ENCODE data around the gene GCNT4. TPM values are rescaled to one million over a fixed set of nuclear protein-coding genes. Genes with fewer than 3 reads are reported as not detected.

Gene GCNT4
- polyA plus RNA-seq, 2 of the 4 experiments (the other 2 are of a cell fraction): 0.28 to 0.39 TPM

DNA sequence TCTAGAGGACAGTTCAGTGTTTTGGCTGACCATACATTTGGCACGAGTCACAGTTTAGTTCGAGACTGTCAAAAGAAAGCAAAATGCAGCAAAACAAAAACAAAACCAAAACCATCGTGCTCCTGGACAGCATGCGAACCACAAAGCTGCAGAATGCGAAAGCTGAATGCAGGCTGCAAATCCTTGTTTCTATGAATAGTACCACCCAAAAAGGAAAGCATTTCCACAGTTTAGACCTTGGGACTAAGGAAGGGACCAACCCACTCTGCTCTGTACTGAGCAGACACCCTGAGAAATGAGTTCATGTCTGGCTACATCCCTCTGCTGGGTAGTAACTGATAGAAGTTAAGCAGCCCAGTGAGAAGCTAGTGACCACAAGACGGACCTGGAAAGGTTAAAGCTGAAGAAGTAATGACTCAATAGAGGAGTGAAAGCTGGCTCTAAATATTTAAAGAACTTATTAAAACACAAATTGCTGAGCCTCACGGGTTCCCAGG is 3.9 kb downstream of the GCNT4 start:
- ATAC-seq: no peak
- 72% methylated on average over 7 of the region's 7 CpGs for WGBS (ENCODE audit: missing lambda C conversion rate)
- no peak for DNase-seq (ENCODE audit: low read depth in 1 of 2, low spot score in 1 of 2)
- ChIA-PET CTCF (interaction anchor here (1.0 to 2.5 kb wide), 8 partner anchors 10 to 218 kb away, joined by 3 to 20 read pairs (median 6); partner anchors contain the start of gene ANKRD31), POLR2A (no interaction called here)
- H3K4me1 ChIP-seq: peaks cover 11% of the 10 kb centered on the region; the same call in 2 of the 3 replicates
- H3K9me3 ChIP-seq: no peaks in the 10 kb centered on the region
- FAIRE-seq: no peak
- H3K27ac ChIP-seq: no peak overlapping the region
- H3K4me2 ChIP-seq: no peak overlapping the region
- TF ChIP-seq EHMT2 (IDR thresholded peaks at IDR 0.05; ENCODE audit: low read depth) (no peak), JUN (IDR thresholded peaks at IDR 0.05) (no peak), CHD4 (IDR thresholded peaks at IDR 0.05; ENCODE audit: borderline replicate concordance) (no peak), RNF2 (IDR thresholded peaks at IDR 0.05; ENCODE audit: borderline replicate concordance, low read depth) (no peak), ZNF302 (CRISPR knock-in tag; IDR thresholded peaks at IDR 0.05) (no peak), TFCP2L1 (CRISPR knock-in tag; IDR thresholded peaks at IDR 0.05) (no peak), MAZ (IDR thresholded peaks at IDR 0.05; ENCODE audit: borderline replicate concordance, low read depth, low read length) (no peak), ESRRA (IDR thresholded peaks at IDR 0.05; ENCODE audit: borderline replicate concordance, low read length) (no peak), BHLHE40 (IDR thresholded peaks at IDR 0.05; ENCODE audit: low read depth, low read length) (no peak), FOSB (CRISPR knock-in tag; IDR thresholded peaks at IDR 0.05) (no peak), GATA3 (IDR thresholded peaks at IDR 0.05; ENCODE audit: borderline replicate concordance) (no peak)
- TF ChIP-seq, protein P1, sequence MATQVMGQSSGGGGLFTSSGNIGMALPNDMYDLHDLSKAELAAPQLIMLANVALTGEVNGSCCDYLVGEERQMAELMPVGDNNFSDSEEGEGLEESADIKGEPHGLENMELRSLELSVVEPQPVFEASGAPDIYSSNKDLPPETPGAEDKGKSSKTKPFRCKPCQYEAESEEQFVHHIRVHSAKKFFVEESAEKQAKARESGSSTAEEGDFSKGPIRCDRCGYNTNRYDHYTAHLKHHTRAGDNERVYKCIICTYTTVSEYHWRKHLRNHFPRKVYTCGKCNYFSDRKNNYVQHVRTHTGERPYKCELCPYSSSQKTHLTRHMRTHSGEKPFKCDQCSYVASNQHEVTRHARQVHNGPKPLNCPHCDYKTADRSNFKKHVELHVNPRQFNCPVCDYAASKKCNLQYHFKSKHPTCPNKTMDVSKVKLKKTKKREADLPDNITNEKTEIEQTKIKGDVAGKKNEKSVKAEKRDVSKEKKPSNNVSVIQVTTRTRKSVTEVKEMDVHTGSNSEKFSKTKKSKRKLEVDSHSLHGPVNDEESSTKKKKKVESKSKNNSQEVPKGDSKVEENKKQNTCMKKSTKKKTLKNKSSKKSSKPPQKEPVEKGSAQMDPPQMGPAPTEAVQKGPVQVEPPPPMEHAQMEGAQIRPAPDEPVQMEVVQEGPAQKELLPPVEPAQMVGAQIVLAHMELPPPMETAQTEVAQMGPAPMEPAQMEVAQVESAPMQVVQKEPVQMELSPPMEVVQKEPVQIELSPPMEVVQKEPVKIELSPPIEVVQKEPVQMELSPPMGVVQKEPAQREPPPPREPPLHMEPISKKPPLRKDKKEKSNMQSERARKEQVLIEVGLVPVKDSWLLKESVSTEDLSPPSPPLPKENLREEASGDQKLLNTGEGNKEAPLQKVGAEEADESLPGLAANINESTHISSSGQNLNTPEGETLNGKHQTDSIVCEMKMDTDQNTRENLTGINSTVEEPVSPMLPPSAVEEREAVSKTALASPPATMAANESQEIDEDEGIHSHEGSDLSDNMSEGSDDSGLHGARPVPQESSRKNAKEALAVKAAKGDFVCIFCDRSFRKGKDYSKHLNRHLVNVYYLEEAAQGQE (IDR thresholded peaks at IDR 0.05): no peak
- TF ChIP-seq, protein P2, sequence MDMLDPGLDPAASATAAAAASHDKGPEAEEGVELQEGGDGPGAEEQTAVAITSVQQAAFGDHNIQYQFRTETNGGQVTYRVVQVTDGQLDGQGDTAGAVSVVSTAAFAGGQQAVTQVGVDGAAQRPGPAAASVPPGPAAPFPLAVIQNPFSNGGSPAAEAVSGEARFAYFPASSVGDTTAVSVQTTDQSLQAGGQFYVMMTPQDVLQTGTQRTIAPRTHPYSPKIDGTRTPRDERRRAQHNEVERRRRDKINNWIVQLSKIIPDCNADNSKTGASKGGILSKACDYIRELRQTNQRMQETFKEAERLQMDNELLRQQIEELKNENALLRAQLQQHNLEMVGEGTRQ (IDR thresholded peaks at IDR 0.05): no peak
- TF ChIP-seq, protein P3, sequence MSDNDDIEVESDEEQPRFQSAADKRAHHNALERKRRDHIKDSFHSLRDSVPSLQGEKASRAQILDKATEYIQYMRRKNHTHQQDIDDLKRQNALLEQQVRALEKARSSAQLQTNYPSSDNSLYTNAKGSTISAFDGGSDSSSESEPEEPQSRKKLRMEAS (IDR thresholded peaks at IDR 0.05): no peak
- no peak overlapping the region for H3K4me3 ChIP-seq

DNA sequence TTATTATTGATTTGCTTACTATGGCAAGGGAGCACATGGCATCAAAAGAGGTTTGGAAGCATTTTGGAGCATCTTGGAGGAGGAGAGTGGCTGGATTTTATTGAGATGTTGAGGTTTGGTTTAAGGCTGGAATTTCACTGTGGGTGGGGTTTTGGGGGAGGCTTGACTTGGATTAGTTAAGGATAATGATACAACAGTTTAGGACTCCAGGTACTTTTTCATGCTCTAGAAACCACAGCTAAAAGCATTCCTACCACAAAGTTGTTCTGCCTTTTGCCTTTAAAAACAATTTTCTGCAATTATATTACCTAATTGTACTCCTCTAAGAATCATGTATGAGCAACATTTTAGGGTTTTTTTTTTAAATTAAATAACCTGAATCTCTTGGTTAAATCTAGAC is 5.0 kb downstream of the GCNT4 start:
- no peak for TF ChIP-seq ESRRA (IDR thresholded peaks at IDR 0.05; ENCODE audit: borderline replicate concordance, low read length)
- TF ChIP-seq ZC3H11A (IDR thresholded peaks at IDR 0.05): no peak
- TF ChIP-seq ZSCAN20 (CRISPR knock-in tag; IDR thresholded peaks at IDR 0.05): no peak
- TF ChIP-seq HOXA7 (CRISPR knock-in tag; IDR thresholded peaks at IDR 0.05): no peak
- TF ChIP-seq, protein P4, sequence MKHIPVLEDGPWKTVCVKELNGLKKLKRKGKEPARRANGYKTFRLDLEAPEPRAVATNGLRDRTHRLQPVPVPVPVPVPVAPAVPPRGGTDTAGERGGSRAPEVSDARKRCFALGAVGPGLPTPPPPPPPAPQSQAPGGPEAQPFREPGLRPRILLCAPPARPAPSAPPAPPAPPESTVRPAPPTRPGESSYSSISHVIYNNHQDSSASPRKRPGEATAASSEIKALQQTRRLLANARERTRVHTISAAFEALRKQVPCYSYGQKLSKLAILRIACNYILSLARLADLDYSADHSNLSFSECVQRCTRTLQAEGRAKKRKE (CRISPR knock-in tag; IDR thresholded peaks at IDR 0.05; ENCODE audit: low read depth): no peak
- no peak for TF ChIP-seq NFE2L2 (conservative IDR thresholded peaks at IDR 0.05; ENCODE audit: low read length)
- no peak for TF ChIP-seq CHD4 (IDR thresholded peaks at IDR 0.05; ENCODE audit: borderline replicate concordance)
- no peak for TF ChIP-seq HEYL (CRISPR knock-in tag; IDR thresholded peaks at IDR 0.05)
- Histone ChIP-seq H3K27ac (no peak overlapping the region), H3K4me1 (peaks cover 11% of the 10 kb centered on the region; the same call in 2 of the 3 replicates), H3K4me2 (no peak overlapping the region), H3K4me3 (no peak overlapping the region), H3K9me3 (no peaks in the 10 kb centered on the region)
- FAIRE-seq (no peak), DNase-seq (ENCODE audit: low read depth in 1 of 2, low spot score in 1 of 2) (no peak), ATAC-seq (no peak)
- CTCF ChIA-PET: interaction anchor here (0.6 to 1.2 kb wide), 2 partner anchors 219 to 257 kb away, joined by 3 to 4 read pairs; no protein-coding TSS in a partner anchor
- POLR2A ChIA-PET: no interaction called here

All from A549 (cell line).